ENCODE results near the gene HDAC10.

GRCh38 chr22:50253941-50254340, 2.9 kb upstream of the HDAC10 start:
- TF ChIP-seq, protein P1, sequence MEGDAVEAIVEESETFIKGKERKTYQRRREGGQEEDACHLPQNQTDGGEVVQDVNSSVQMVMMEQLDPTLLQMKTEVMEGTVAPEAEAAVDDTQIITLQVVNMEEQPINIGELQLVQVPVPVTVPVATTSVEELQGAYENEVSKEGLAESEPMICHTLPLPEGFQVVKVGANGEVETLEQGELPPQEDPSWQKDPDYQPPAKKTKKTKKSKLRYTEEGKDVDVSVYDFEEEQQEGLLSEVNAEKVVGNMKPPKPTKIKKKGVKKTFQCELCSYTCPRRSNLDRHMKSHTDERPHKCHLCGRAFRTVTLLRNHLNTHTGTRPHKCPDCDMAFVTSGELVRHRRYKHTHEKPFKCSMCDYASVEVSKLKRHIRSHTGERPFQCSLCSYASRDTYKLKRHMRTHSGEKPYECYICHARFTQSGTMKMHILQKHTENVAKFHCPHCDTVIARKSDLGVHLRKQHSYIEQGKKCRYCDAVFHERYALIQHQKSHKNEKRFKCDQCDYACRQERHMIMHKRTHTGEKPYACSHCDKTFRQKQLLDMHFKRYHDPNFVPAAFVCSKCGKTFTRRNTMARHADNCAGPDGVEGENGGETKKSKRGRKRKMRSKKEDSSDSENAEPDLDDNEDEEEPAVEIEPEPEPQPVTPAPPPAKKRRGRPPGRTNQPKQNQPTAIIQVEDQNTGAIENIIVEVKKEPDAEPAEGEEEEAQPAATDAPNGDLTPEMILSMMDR (IDR thresholded peaks at IDR 0.05), result no peak
- TF ChIP-seq POLR2A (IDR thresholded peaks at IDR 0.05), result no peak
- TF ChIP-seq POLR2AphosphoS5 (IDR thresholded peaks at IDR 0.05), result no peak
